ENCODE data around the gene MESD. TPM values are rescaled to one million over a fixed set of nuclear protein-coding genes. Genes with fewer than 3 reads are reported as not detected.

MESD gene
- total RNA-seq, 1 donor from 2014 or later = 21.9 TPM

GRCh38 chr15:81000144-81000623 is 10.6 kb upstream of the MESD start:
- Mint-ChIP-seq H3K9me3 (ENCODE audit: unreplicated experiment) (peaks cover 8% of the 10 kb centered on the region), H3K27me3 (ENCODE audit: unreplicated experiment) (peaks cover 5% of the 10 kb centered on the region), H3K4me1 (ENCODE audit: low read depth, unreplicated experiment) (peaks cover 10% of the 10 kb centered on the region), H3K36me3 (ENCODE audit: unreplicated experiment) (no peaks in the 10 kb centered on the region), H3K4me3 (ENCODE audit: unreplicated experiment) (peak overlapping the region; percentile 92), H3K27ac (ENCODE audit: unreplicated experiment) (peak overlapping the region; percentile 98)
- no peak for DNase-seq
- TF ChIP-seq, protein P1, sequence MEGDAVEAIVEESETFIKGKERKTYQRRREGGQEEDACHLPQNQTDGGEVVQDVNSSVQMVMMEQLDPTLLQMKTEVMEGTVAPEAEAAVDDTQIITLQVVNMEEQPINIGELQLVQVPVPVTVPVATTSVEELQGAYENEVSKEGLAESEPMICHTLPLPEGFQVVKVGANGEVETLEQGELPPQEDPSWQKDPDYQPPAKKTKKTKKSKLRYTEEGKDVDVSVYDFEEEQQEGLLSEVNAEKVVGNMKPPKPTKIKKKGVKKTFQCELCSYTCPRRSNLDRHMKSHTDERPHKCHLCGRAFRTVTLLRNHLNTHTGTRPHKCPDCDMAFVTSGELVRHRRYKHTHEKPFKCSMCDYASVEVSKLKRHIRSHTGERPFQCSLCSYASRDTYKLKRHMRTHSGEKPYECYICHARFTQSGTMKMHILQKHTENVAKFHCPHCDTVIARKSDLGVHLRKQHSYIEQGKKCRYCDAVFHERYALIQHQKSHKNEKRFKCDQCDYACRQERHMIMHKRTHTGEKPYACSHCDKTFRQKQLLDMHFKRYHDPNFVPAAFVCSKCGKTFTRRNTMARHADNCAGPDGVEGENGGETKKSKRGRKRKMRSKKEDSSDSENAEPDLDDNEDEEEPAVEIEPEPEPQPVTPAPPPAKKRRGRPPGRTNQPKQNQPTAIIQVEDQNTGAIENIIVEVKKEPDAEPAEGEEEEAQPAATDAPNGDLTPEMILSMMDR (IDR thresholded peaks at IDR 0.05; ENCODE audit: partially characterized antibody, unreplicated experiment) = no peak

- H3K27ac Mint-ChIP-seq (ENCODE audit: unreplicated experiment) = peak overlapping the region; percentile 98
- TF ChIP-seq, protein P1 (IDR thresholded peaks at IDR 0.05; ENCODE audit: partially characterized antibody, unreplicated experiment) = no peak
- DNase-seq = no peak
- peaks cover 5% of the 10 kb centered on the region for H3K27me3 Mint-ChIP-seq (ENCODE audit: unreplicated experiment)
- peaks cover 9% of the 10 kb centered on the region for H3K4me1 Mint-ChIP-seq (ENCODE audit: low read depth, unreplicated experiment)
- H3K9me3 Mint-ChIP-seq (ENCODE audit: unreplicated experiment) = peaks cover 8% of the 10 kb centered on the region
- peak overlapping the region; percentile 92 for H3K4me3 Mint-ChIP-seq (ENCODE audit: unreplicated experiment)
- no peaks in the 10 kb centered on the region for H3K36me3 Mint-ChIP-seq (ENCODE audit: unreplicated experiment)
Measured at GRCh38 chr15:80999623-81000036, 10.0 kb upstream of the MESD start.

DNA sequence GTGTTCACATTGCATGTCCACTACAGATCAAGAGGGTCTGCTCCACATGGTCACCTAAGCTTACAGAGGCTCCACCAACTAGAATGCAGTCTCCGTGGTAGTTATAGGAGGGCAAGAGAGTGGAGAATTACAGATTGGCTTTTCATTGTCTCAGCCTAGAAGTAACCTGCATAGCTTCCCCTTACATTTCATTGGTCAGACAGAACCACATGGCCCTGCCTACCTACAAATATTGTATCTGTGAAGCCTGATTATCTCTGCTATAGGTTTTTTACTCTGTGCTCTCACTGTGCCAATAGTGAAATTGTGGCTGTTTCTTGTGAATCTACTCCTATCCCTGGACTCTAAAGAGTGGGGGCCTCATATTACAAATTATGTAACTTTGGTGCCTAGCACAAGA is 8.6 kb upstream of the MESD start:
- Mint-ChIP-seq H3K27me3 (ENCODE audit: unreplicated experiment) (peaks cover 5% of the 10 kb centered on the region), H3K4me1 (ENCODE audit: low read depth, unreplicated experiment) (peaks cover 9% of the 10 kb centered on the region), H3K4me3 (ENCODE audit: unreplicated experiment) (no peak overlapping the region), H3K36me3 (ENCODE audit: unreplicated experiment) (no peaks in the 10 kb centered on the region), H3K9me3 (ENCODE audit: unreplicated experiment) (peaks cover 8% of the 10 kb centered on the region), H3K27ac (ENCODE audit: unreplicated experiment) (no peak overlapping the region)
- no peak for DNase-seq
- TF ChIP-seq, protein P1 (IDR thresholded peaks at IDR 0.05; ENCODE audit: partially characterized antibody, unreplicated experiment) = no peak

- no peak overlapping the region for H3K27ac Mint-ChIP-seq (ENCODE audit: unreplicated experiment)
- no peak overlapping the region for H3K4me3 Mint-ChIP-seq (ENCODE audit: unreplicated experiment)
- H3K9me3 Mint-ChIP-seq (ENCODE audit: unreplicated experiment) = peaks cover 8% of the 10 kb centered on the region
- TF ChIP-seq, protein P1 (IDR thresholded peaks at IDR 0.05; ENCODE audit: partially characterized antibody, unreplicated experiment) = no peak
- H3K36me3 Mint-ChIP-seq (ENCODE audit: unreplicated experiment) = no peaks in the 10 kb centered on the region
- H3K4me1 Mint-ChIP-seq (ENCODE audit: low read depth, unreplicated experiment) = peaks cover 9% of the 10 kb centered on the region
- peaks cover 5% of the 10 kb centered on the region for H3K27me3 Mint-ChIP-seq (ENCODE audit: unreplicated experiment)
- no peak for DNase-seq
Measured at GRCh38 chr15:80997692-80998091, 8.1 kb upstream of the MESD start.

DNA sequence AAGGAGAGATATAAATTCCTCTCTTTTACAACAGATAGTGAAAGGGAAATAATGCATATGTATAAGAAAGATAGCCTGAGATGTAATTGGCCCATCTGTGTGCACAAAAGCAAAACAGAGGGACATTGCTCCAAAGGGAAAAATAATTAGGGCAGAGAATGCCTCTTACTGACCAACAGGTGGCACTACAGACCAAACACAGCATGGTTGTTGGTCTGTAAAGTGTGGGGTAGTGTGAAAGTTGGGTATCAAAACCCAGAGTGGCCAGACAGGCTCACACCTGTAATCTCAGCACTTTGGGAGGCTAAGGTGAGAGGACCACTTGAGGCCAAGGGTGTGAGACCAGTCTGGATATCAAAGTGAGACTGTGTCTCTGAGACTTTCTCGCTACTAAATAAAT is 6.6 kb upstream of the MESD start:
- H3K4me3 Mint-ChIP-seq (ENCODE audit: unreplicated experiment) = no peak overlapping the region
- no peak for DNase-seq
- peaks cover 9% of the 10 kb centered on the region for H3K4me1 Mint-ChIP-seq (ENCODE audit: low read depth, unreplicated experiment)
- TF ChIP-seq, protein P1 (IDR thresholded peaks at IDR 0.05; ENCODE audit: partially characterized antibody, unreplicated experiment) = peak; percentile 45
- H3K27ac Mint-ChIP-seq (ENCODE audit: unreplicated experiment) = no peak overlapping the region
- peaks cover 5% of the 10 kb centered on the region for H3K27me3 Mint-ChIP-seq (ENCODE audit: unreplicated experiment)
- H3K9me3 Mint-ChIP-seq (ENCODE audit: unreplicated experiment) = peaks cover 8% of the 10 kb centered on the region
- no peaks in the 10 kb centered on the region for H3K36me3 Mint-ChIP-seq (ENCODE audit: unreplicated experiment)
